ENCODE measurements around the gene CTTNBP2. TPM values are rescaled to one million over a fixed set of nuclear protein-coding genes. Genes with fewer than 3 reads are reported as not detected.

CTTNBP2 gene
- total and polyA plus RNA-seq, 2 of the 13 experiments (the other 11 are each of a cell fraction or from before 2014, with no cell fraction given): not detected

DNA sequence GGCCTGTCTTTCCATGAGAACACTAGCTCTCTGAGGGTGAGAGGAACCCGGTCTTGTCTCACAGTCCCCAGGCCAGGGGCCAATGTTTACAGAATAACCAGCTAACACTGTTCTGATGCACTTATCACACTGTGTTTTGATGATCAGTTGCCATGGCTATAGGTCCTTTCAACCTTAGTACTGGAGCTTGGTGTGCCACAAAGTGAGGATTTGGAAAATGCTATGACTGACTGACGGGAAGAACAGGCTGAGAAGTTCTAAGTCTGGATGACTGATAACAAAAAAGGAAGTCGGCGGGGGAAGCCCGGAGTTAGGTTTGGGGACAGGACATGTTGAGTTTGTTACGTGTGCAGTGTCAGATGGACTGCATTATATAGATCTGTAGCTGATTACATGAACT, 141.8 kb downstream of the CTTNBP2 start:
- ATAC-seq (no peak), FAIRE-seq (no peak), DNase-seq (ENCODE audit: low spot score) (no peak)
- Histone ChIP-seq H3K4me3 (replicated peaks in 1 of 3; ENCODE audit: insufficient read depth in 1 of 3, low read depth in 2 of 3, low read length in 3 of 3) (no peak overlapping the region), H3K4me2 (ENCODE audit: low read depth, low read length) (no peak overlapping the region), H3K9me3 (ENCODE audit: low read length) (no peaks in the 10 kb centered on the region), H2AFZ (ENCODE audit: low read length) (no peak overlapping the region), H3K27me3 (ENCODE audit: control insufficient read depth in 1 of 2, insufficient read depth in 2 of 2, low read length in 2 of 2) (peaks cover 0 to 4% of the 10 kb centered on the region in 2 experiments; a peak in 3 of 5 replicates), H3K4me1 (ENCODE audit: insufficient read depth, low read length) (no peaks in the 10 kb centered on the region), H3K79me2 (ENCODE audit: insufficient read depth, low read length) (no peaks in the 10 kb centered on the region), H3K36me3 (replicated peaks in 1 of 2; ENCODE audit: control insufficient read depth in 1 of 2, insufficient read depth in 2 of 2, low read length in 2 of 2) (no peaks in the 10 kb centered on the region), H3K27ac (ENCODE audit: extremely low read length, insufficient read depth, low read length) (no peak overlapping the region), H3K9ac (ENCODE audit: insufficient read depth, low read depth, low read length) (no peak overlapping the region), H4K20me1 (ENCODE audit: insufficient read depth, low read length) (no peaks in the 10 kb centered on the region)
- in situ Hi-C loops (cut with HindIII; ENCODE audit: extremely low pct_ligation_motif_present, low pct_unique_long_range_greater_than_20kb): no loop called here
- ChIA-PET POLR2A (no interaction called here), CTCF (ENCODE audit: low intra/inter-chr PET ratio, low total read pairs) (no interaction called here)
- intact Hi-C loops (cut with micrococcal nuclease; ENCODE audit: unreplicated experiment): no loop called here
- no peak for TF ChIP-seq RARA (CRISPR knock-in tag; IDR thresholded peaks at IDR 0.05)
- TF ChIP-seq, protein P1, sequence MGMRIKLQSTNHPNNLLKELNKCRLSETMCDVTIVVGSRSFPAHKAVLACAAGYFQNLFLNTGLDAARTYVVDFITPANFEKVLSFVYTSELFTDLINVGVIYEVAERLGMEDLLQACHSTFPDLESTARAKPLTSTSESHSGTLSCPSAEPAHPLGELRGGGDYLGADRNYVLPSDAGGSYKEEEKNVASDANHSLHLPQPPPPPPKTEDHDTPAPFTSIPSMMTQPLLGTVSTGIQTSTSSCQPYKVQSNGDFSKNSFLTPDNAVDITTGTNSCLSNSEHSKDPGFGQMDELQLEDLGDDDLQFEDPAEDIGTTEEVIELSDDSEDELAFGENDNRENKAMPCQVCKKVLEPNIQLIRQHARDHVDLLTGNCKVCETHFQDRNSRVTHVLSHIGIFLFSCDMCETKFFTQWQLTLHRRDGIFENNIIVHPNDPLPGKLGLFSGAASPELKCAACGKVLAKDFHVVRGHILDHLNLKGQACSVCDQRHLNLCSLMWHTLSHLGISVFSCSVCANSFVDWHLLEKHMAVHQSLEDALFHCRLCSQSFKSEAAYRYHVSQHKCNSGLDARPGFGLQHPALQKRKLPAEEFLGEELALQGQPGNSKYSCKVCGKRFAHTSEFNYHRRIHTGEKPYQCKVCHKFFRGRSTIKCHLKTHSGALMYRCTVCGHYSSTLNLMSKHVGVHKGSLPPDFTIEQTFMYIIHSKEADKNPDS (CRISPR knock-in tag; IDR thresholded peaks at IDR 0.05): no peak
- 50% methylated on average over 6 of the region's 6 CpGs for WGBS (ENCODE audit: low lambda C conversion rate)
- BruUV-seq (replicated peaks): no TSS peak

DNA sequence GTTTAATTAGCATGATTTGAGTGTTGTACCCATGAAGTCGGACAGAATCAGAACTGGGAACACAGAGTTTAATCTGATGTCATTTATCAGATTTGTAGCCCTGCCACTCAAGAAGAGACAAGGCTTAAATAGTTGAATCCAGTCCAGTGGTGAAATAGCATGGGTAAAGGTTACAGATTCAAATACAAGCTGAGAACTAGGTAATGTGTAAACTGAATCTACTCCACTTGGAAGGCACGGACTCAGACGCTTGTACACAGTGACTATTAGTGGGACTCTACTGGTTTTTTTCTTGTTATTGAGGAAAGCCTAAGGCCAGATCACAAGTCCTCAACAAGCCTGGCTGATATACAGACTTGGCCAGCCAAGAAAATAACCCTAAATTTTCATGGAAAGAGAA, 142.9 kb downstream of the CTTNBP2 start:
- BruUV-seq (replicated peaks): no TSS peak
- no peak overlapping the region for H3K9ac ChIP-seq (ENCODE audit: insufficient read depth, low read depth, low read length)
- ATAC-seq (no peak), FAIRE-seq (no peak), DNase-seq (ENCODE audit: low spot score) (no peak)
- ChIA-PET POLR2A (no interaction called here), CTCF (ENCODE audit: low intra/inter-chr PET ratio, low total read pairs) (no interaction called here)
- no peak overlapping the region for H2AFZ ChIP-seq (ENCODE audit: low read length)
- H3K27me3 ChIP-seq (ENCODE audit: control insufficient read depth in 1 of 2, insufficient read depth in 2 of 2, low read length in 2 of 2): peaks cover 0 to 4% of the 10 kb centered on the region in 2 experiments; a peak in 3 of 5 replicates
- no peaks in the 10 kb centered on the region for H3K36me3 ChIP-seq (replicated peaks in 1 of 2; ENCODE audit: control insufficient read depth in 1 of 2, insufficient read depth in 2 of 2, low read length in 2 of 2)
- H4K20me1 ChIP-seq (ENCODE audit: insufficient read depth, low read length): no peaks in the 10 kb centered on the region
- H3K79me2 ChIP-seq (ENCODE audit: insufficient read depth, low read length): no peaks in the 10 kb centered on the region
- no peaks in the 10 kb centered on the region for H3K4me1 ChIP-seq (ENCODE audit: insufficient read depth, low read length)
- no peak overlapping the region for H3K4me3 ChIP-seq (replicated peaks in 1 of 3; ENCODE audit: insufficient read depth in 1 of 3, low read depth in 2 of 3, low read length in 3 of 3)
- WGBS (ENCODE audit: low lambda C conversion rate): 0% methylated on average over 3 of the region's 3 CpGs
- no peaks in the 10 kb centered on the region for H3K9me3 ChIP-seq (ENCODE audit: low read length)
- H3K27ac ChIP-seq (ENCODE audit: extremely low read length, insufficient read depth, low read length): no peak overlapping the region
- no peak overlapping the region for H3K4me2 ChIP-seq (ENCODE audit: low read depth, low read length)
- intact Hi-C loops (cut with micrococcal nuclease; ENCODE audit: unreplicated experiment): no loop called here
- in situ Hi-C loops (cut with HindIII; ENCODE audit: extremely low pct_ligation_motif_present, low pct_unique_long_range_greater_than_20kb): no loop called here
- TF ChIP-seq ZNF296 (CRISPR knock-in tag; conservative IDR thresholded peaks at IDR 0.05): no peak
- TF ChIP-seq ZSCAN21 (CRISPR knock-in tag; IDR thresholded peaks at IDR 0.05; ENCODE audit: borderline replicate concordance): no peak
- no peak for TF ChIP-seq ZNF570 (CRISPR knock-in tag; IDR thresholded peaks at IDR 0.05; ENCODE audit: borderline replicate concordance)
- no peak for TF ChIP-seq ZNF605 (CRISPR knock-in tag; IDR thresholded peaks at IDR 0.05)
- TF ChIP-seq, protein P2, sequence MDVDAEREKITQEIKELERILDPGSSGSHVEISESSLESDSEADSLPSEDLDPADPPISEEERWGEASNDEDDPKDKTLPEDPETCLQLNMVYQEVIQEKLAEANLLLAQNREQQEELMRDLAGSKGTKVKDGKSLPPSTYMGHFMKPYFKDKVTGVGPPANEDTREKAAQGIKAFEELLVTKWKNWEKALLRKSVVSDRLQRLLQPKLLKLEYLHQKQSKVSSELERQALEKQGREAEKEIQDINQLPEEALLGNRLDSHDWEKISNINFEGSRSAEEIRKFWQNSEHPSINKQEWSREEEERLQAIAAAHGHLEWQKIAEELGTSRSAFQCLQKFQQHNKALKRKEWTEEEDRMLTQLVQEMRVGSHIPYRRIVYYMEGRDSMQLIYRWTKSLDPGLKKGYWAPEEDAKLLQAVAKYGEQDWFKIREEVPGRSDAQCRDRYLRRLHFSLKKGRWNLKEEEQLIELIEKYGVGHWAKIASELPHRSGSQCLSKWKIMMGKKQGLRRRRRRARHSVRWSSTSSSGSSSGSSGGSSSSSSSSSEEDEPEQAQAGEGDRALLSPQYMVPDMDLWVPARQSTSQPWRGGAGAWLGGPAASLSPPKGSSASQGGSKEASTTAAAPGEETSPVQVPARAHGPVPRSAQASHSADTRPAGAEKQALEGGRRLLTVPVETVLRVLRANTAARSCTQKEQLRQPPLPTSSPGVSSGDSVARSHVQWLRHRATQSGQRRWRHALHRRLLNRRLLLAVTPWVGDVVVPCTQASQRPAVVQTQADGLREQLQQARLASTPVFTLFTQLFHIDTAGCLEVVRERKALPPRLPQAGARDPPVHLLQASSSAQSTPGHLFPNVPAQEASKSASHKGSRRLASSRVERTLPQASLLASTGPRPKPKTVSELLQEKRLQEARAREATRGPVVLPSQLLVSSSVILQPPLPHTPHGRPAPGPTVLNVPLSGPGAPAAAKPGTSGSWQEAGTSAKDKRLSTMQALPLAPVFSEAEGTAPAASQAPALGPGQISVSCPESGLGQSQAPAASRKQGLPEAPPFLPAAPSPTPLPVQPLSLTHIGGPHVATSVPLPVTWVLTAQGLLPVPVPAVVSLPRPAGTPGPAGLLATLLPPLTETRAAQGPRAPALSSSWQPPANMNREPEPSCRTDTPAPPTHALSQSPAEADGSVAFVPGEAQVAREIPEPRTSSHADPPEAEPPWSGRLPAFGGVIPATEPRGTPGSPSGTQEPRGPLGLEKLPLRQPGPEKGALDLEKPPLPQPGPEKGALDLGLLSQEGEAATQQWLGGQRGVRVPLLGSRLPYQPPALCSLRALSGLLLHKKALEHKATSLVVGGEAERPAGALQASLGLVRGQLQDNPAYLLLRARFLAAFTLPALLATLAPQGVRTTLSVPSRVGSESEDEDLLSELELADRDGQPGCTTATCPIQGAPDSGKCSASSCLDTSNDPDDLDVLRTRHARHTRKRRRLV (CRISPR knock-in tag; IDR thresholded peaks at IDR 0.05): no peak
- TF ChIP-seq PHB2 (IDR thresholded peaks at IDR 0.05; ENCODE audit: partially characterized antibody): no peak
- TF ChIP-seq HNF4A (CRISPR knock-in tag; IDR thresholded peaks at IDR 0.05): no peak
- no peak for TF ChIP-seq ZNF816 (CRISPR knock-in tag; IDR thresholded peaks at IDR 0.05; ENCODE audit: borderline replicate concordance)
- no peak for TF ChIP-seq ESRRA (CRISPR knock-in tag; IDR thresholded peaks at IDR 0.05; ENCODE audit: low read depth)
- TF ChIP-seq MBNL3 (CRISPR knock-in tag; conservative IDR thresholded peaks at IDR 0.05): no peak
- no peak for TF ChIP-seq CEBPG (CRISPR knock-in tag; IDR thresholded peaks at IDR 0.05)

Data from HepG2 (cell line).